GM20431 (cell line): ENCODE data around the gene CLDND1.
"Not testable (repeated sequence)": the region's sequence is repeated elsewhere in the genome, so short reads cannot be mapped to it uniquely, and the experiment has no call there.

Experiments
- in situ Hi-C: fragments of 300-500 bp; cut with MseI, MboI; formaldehyde crosslinking; loops from one replicate; pipeline ENCODE4 v1.15.0; 2020; ENCODE audit warnings: low sequenced_read_pairs; ENCODE audit not compliant: unreplicated experiment

The CLDND1 gene

GRCh38 chr3:98522544-98523281 lies at the start of gene CLDND1:
CLDND1 (minus strand) TSS chr3:98522902; CDS start chr3:98521424, 1,478 bp downstream.
- in situ Hi-C loops: no loop called here

GRCh38 chr3:98568402-98568801 lies 45.7 kb upstream of the CLDND1 start:
- in situ Hi-C loops: no loop called here

- in situ Hi-C loops: no loop called here
Measured at GRCh38 chr3:98567666-98568270, 45.1 kb upstream of the CLDND1 start.

GRCh38 chr3:98565843-98566242 lies 43.1 kb upstream of the CLDND1 start:
- in situ Hi-C loops: no loop called here

GRCh38 chr3:98565237-98565643 lies 42.5 kb upstream of the CLDND1 start:
- in situ Hi-C loops: no loop called here

GRCh38 chr3:98564282-98565005 lies 41.7 kb upstream of the CLDND1 start:
- in situ Hi-C loops: no loop called here

GRCh38 chr3:98563661-98564281 lies 41.1 kb upstream of the CLDND1 start:
- in situ Hi-C loops: no loop called here

- in situ Hi-C loops: no loop called here
Measured at GRCh38 chr3:98561727-98562521, 39.2 kb upstream of the CLDND1 start.

GRCh38 chr3:98560911-98561310 lies 38.2 kb upstream of the CLDND1 start:
- in situ Hi-C loops: no loop called here

GRCh38 chr3:98559769-98560168 lies 37.1 kb upstream of the CLDND1 start:
- in situ Hi-C loops: not testable (repeated sequence)

GRCh38 chr3:98558100-98558827 lies 35.6 kb upstream of the CLDND1 start:
- in situ Hi-C loops: no loop called here

- in situ Hi-C loops: no loop called here
Measured at GRCh38 chr3:98557324-98558010, 34.8 kb upstream of the CLDND1 start.

GRCh38 chr3:98556164-98557130 lies 33.7 kb upstream of the CLDND1 start:
- in situ Hi-C loops: no loop called here

- in situ Hi-C loops: no loop called here
Measured at GRCh38 chr3:98555025-98555379, 32.3 kb upstream of the CLDND1 start.

GRCh38 chr3:98554580-98554979 lies 31.9 kb upstream of the CLDND1 start:
- in situ Hi-C loops: no loop called here

- in situ Hi-C loops: no loop called here
Measured at GRCh38 chr3:98553753-98554152, 31.1 kb upstream of the CLDND1 start.

- in situ Hi-C loops: no loop called here
Measured at GRCh38 chr3:98553021-98553563, 30.4 kb upstream of the CLDND1 start.
